OCI-LY7 (cell line): ENCODE data around the gene NYNRIN. TPM values are rescaled to one million over a fixed set of nuclear protein-coding genes. Genes with fewer than 3 reads are reported as not detected.

ENCODE experiments used
- BruUV-seq: library from RNA; stranded (reverse); fragments of 400-500 nt; replicated peaks from 2 replicates; lab custom pipeline; 2021; lab: Mats Ljungman, UMichigan
- CTCF ChIA-PET: fragments of 300-600 bp; sonication (Branson Sonifier 250); formaldehyde crosslinking; loops from one replicate; lab custom pipeline; 2022; ENCODE audit warnings: antibody characterized with exemption; ENCODE audit not compliant: unreplicated experiment; lab: Charles Lee
- POLR2A ChIA-PET: fragments of 300-600 bp; sonication (Branson Sonifier 250); formaldehyde crosslinking; loops from one replicate; lab custom pipeline; 2022; ENCODE audit warnings: antibody characterized with exemption; lab: Charles Lee
- DNase-seq: peaks from one replicate; pipeline ENCODE4 v3.0.0-alpha.2; 2015; ENCODE audit warnings: low spot score
- H2AFZ ChIP-seq: fragments of 200-600 bp; sonication (generic), shearing (Covaris generic); 2 replicates; pipeline ENCODE4 v1.6.1; 2014; ENCODE audit warnings: mild to moderate bottlenecking, antibody characterized with exemption, low read length, moderate library complexity
- H3K27ac ChIP-seq: fragments of 200-600 bp; sonication (generic); 2 replicates; pipeline ENCODE4 v1.5.1; 2014; ENCODE audit warnings: mixed run types, low read depth, mild to moderate bottlenecking, moderate library complexity, low read length, inconsistent platforms; ENCODE audit not compliant: poor library complexity, severe bottlenecking
- H3K36me3 ChIP-seq: fragments of 200-600 bp; sonication (generic); 2 replicates; pipeline ENCODE4 v1.6.1; 2014; ENCODE audit warnings: mild to moderate bottlenecking, antibody characterized with exemption, low read length, moderate library complexity, mixed read lengths; ENCODE audit not compliant: insufficient read depth
- H3K4me1 ChIP-seq: fragments of 200-600 bp; sonication (generic); 2 replicates; pipeline ENCODE4 v1.5.1; 2014; ENCODE audit warnings: mild to moderate bottlenecking, low read length; ENCODE audit not compliant: insufficient read depth, poor library complexity, severe bottlenecking
- H3K4me2 ChIP-seq: fragments of 200-600 bp; sonication (generic); 2 replicates; pipeline ENCODE4 v1.6.1; 2014; ENCODE audit warnings: mild to moderate bottlenecking, low read length
- H3K4me3 ChIP-seq: fragments of 200-600 bp; sonication (generic); 2 replicates; pipeline ENCODE4 v1.5.1; 2014; ENCODE audit warnings: mild to moderate bottlenecking, low read depth, low read length; ENCODE audit not compliant: poor library complexity, severe bottlenecking
- H3K79me2 ChIP-seq: fragments of 200-600 bp; sonication (generic); 2 replicates; pipeline ENCODE4 v1.6.1; 2016; ENCODE audit warnings: low read depth, mild to moderate bottlenecking, low read length, moderate library complexity, mixed read lengths; ENCODE audit not compliant: insufficient read depth
- H3K9me2 ChIP-seq: fragments of 200-600 bp; sonication (generic); 2 replicates; pipeline ENCODE4 v1.6.1; 2016; ENCODE audit warnings: mild to moderate bottlenecking, low read length, mixed read lengths; ENCODE audit not compliant: insufficient read depth
- H3K9me3 ChIP-seq: fragments of 200-600 bp; sonication (generic); 2 replicates; pipeline ENCODE4 v1.6.1; 2014; ENCODE audit warnings: mild to moderate bottlenecking, mixed run types, low read length, mixed read lengths
- H4K20me1 ChIP-seq: fragments of 200-600 bp; sonication (generic); 2 replicates; pipeline ENCODE4 v1.6.1; 2014; ENCODE audit warnings: mild to moderate bottlenecking, antibody characterized with exemption, low read length, moderate library complexity, mixed read lengths; ENCODE audit not compliant: insufficient read depth
- CTCF ChIP-seq: fragments of 200-600 bp; sonication (generic); conservative IDR thresholded peaks from 2 replicates; pipeline ENCODE4 v1.5.1; 2014; ENCODE audit warnings: mild to moderate bottlenecking, antibody characterized with exemption, low read length, moderate library complexity, mixed read lengths
- EZH2phosphoT487 ChIP-seq: fragments of 200-600 bp; sonication (generic); IDR thresholded peaks from 2 replicates; pipeline ENCODE4 v1.6.1; 2018; ENCODE audit warnings: low read depth, borderline replicate concordance, mild to moderate bottlenecking, mixed run types, antibody characterized with exemption, low read length, moderate library complexity, mixed read lengths
- intact Hi-C: fragments of 100-400 bp; cut with micrococcal nuclease; formaldehyde crosslinking; loops from one replicate; pipeline ENCODE4 v1.10.0; 2022; ENCODE audit not compliant: unreplicated experiment
- total RNA-seq, 2 experiments: library from RNA; depleted of rRNA in 1 of 2; stranded (reverse); fragments of >200 nt in 1 of 2; shearing (Covaris generic) in 1 of 2; gene quantifications; 2 replicates each; pipeline ENCODE4 v1.2.3, GENCODE V29; 2014 to 2022

The NYNRIN gene
- total RNA-seq, 2 experiments from 2014 or later: 0.13 TPM; not detected in 1

- POLR2A ChIA-PET: no interaction called here
Measured at GRCh38 chr14:24411443-24412389, 12.9 kb downstream of the NYNRIN start.

GRCh38 chr14:24414077-24414476 is 15.3 kb downstream of the NYNRIN start:
- Histone ChIP-seq H3K9me3 (no peaks in the 10 kb centered on the region), H3K4me1 (no peaks in the 10 kb centered on the region), H3K36me3 (no peaks in the 10 kb centered on the region), H3K9me2 (no peaks in the 10 kb centered on the region), H2AFZ (no peak overlapping the region), H3K27ac (no peak overlapping the region), H3K4me3 (no peak overlapping the region), H3K79me2 (no peaks in the 10 kb centered on the region), H4K20me1 (no peaks in the 10 kb centered on the region), H3K4me2 (no peak overlapping the region)
- DNase-seq: no peak
- ChIA-PET POLR2A (interaction anchor here (0.9 to 2.1 kb wide), 3 partner anchors 11 to 52 kb away, joined by 4 to 12 read pairs (median 4); no protein-coding TSS in a partner anchor), CTCF (no interaction called here)
- TF ChIP-seq CTCF (no peak), EZH2phosphoT487 (no peak)
- intact Hi-C loops: no loop called here
- no TSS peak for BruUV-seq

More at GRCh38 chr14:24411443-24412389, 12.9 kb downstream of the NYNRIN start:
- no peaks in the 10 kb centered on the region for H3K4me1 ChIP-seq
- no peaks in the 10 kb centered on the region for H3K36me3 ChIP-seq
- no TSS peak for BruUV-seq
- H4K20me1 ChIP-seq: no peaks in the 10 kb centered on the region
- H3K4me3 ChIP-seq: no peak overlapping the region
- no peaks in the 10 kb centered on the region for H3K79me2 ChIP-seq
- intact Hi-C loops: loop anchor here (1.0 kb wide), 2 partner anchors 45 to 83 kb away; no protein-coding TSS in a partner anchor
- CTCF ChIA-PET: interaction anchor here (1.0 kb wide), 1 partner anchor 14 kb away, joined by 3 read pairs; no protein-coding TSS in a partner anchor
- no peak overlapping the region for H3K4me2 ChIP-seq
- TF ChIP-seq EZH2phosphoT487: no peak
- TF ChIP-seq CTCF: peak; percentile 77
- no peaks in the 10 kb centered on the region for H3K9me3 ChIP-seq
- DNase-seq: peak; percentile 66
- no peak overlapping the region for H2AFZ ChIP-seq
- no peak overlapping the region for H3K27ac ChIP-seq
- no peaks in the 10 kb centered on the region for H3K9me2 ChIP-seq
